GM18909 (cell line): ENCODE data around the gene AXIN1.
"Not testable (repeated sequence)": the region's sequence is repeated elsewhere in the genome, so short reads cannot be mapped to it uniquely, and the experiment has no call there.

ENCODE experiments used
- ATAC-seq: cut with Tn5 transposase; IDR thresholded peaks from one replicate; pipeline ENCODE4 v1.9.1; 2021; ENCODE audit warnings: mild to moderate bottlenecking; ENCODE audit not compliant: unreplicated experiment, poor library complexity

Gene AXIN1, protein sequence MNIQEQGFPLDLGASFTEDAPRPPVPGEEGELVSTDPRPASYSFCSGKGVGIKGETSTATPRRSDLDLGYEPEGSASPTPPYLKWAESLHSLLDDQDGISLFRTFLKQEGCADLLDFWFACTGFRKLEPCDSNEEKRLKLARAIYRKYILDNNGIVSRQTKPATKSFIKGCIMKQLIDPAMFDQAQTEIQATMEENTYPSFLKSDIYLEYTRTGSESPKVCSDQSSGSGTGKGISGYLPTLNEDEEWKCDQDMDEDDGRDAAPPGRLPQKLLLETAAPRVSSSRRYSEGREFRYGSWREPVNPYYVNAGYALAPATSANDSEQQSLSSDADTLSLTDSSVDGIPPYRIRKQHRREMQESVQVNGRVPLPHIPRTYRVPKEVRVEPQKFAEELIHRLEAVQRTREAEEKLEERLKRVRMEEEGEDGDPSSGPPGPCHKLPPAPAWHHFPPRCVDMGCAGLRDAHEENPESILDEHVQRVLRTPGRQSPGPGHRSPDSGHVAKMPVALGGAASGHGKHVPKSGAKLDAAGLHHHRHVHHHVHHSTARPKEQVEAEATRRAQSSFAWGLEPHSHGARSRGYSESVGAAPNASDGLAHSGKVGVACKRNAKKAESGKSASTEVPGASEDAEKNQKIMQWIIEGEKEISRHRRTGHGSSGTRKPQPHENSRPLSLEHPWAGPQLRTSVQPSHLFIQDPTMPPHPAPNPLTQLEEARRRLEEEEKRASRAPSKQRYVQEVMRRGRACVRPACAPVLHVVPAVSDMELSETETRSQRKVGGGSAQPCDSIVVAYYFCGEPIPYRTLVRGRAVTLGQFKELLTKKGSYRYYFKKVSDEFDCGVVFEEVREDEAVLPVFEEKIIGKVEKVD

GRCh38 chr16:352547-353403 lies at the start of gene AXIN1:
Gene AXIN1, minus strand, starts transcription at chr16:352723. Its CDS starts 5,698 bp downstream, at chr16:347025.
- ATAC-seq: peak; percentile 67

DNA sequence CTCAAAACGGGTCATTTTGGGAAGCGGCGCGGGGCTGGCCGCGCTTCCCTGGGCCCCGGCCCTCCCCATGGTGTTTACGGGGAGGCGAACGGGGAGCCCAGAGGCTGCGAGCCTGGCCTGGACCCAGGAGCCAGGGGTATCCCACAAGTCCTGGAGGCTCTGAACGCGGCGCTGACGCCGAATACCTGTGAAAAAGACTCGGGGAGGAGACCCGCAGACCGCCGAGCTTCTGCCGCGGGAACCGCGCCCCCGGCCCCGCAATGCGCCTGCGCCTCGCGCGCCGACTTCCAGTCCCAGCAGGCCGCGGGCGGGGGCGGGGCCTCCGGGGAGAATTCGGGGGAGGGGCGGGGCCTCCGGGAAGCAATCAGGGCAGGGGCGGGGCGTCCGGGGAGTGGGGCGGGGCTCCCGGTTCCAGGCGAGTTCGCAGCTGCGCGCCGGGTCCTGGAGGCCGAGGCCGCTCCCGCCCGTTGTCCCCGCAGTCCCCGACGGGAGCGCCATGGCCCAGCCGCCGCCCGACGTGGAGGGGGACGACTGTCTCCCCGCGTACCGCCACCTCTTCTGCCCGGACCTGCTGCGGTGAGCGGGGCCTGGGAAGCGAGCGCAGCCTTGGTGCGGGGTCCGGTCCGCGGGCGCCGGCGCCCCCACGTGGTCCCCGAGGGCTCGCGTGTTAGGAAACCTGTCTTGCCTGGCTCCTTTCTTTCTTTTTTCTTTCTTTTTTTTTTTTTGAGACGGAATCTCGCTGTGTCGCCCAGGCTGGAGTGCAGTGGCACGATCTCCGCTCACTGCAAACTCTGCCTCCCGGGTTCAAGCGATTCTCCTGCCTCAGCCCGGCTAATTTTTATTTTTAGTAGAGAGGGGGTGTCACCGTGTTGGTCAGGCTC lies 49.2 kb upstream of the AXIN1 start, which contains the start of gene DECR2:
TSS of gene DECR2 (plus strand) at position 418 of the 881 bp plus-strand sequence. CDS start at position 497, 79 bp downstream.
- peak; percentile 55 for ATAC-seq

- ATAC-seq: no peak
Measured at GRCh38 chr16:400061-400591, 47.6 kb upstream of the AXIN1 start.

DNA sequence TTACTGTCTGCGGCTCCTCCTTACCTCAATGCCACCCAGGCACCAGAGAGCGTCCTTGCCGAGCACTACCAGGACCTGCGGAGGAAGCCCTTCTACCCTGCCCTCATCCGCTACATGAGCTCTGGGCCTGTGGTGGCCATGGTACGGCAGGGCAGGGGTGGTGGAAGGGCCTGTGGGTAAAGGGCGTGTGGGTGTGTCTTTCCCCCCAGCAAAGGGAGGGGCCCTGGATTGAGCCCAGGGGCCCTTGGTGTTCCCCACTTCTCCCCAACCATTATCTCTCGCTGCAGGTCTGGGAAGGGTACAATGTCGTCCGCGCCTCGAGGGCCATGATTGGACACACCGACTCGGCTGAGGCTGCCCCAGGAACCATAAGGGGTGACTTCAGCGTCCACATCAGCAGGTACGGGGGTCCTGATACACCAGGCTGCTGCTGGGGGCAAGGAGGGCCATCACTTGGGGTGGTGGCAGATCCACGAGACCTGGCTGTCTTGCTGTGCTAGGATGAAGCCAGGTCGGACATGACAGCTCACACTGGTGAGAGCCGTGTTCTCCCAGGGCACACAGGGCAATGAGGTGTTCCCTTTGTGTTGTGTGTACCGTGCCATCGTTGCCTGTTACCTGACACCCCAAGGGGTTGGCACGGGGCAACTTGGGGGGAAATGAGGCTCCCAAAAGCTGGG lies 47.0 kb upstream of the AXIN1 start:
- no peak for ATAC-seq

- no peak for ATAC-seq
Measured at GRCh38 chr16:398561-399339, 46.2 kb upstream of the AXIN1 start.

- ATAC-seq: no peak
Measured at GRCh38 chr16:397736-398332, 45.3 kb upstream of the AXIN1 start.

GRCh38 chr16:397135-397661 lies 44.7 kb upstream of the AXIN1 start, which contains the start of gene NME4:
Gene NME4, plus strand, starts transcription at chr16:397199. Its CDS starts 24 bp downstream, at chr16:397223.
- ATAC-seq: no peak

DNA sequence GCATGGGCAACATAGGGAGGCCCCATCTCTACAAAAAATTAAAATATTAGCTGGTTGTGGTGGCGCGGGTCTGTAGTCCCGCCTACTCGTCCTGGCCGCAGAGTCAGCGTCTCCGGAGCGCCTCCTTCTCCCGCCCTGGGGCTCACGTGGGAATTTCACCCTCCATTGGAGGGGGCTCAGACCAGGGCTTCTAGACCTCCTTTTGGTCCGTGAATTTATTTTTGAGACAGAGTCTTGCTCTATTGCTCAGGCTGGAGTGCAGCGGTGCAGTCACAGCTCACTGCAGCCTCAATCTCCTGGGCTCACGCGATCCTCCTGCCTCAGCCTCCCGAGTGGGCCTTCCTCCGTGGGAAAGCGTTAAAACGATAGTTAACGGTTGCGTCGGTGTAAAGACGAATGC lies 44.1 kb upstream of the AXIN1 start:
- no peak for ATAC-seq

GRCh38 chr16:396199-396598 lies 43.7 kb upstream of the AXIN1 start:
- no peak for ATAC-seq

- ATAC-seq: no peak
Measured at GRCh38 chr16:392450-393030, 40.0 kb upstream of the AXIN1 start.

- ATAC-seq: no peak
Measured at GRCh38 chr16:391885-392335, 39.4 kb upstream of the AXIN1 start.

DNA sequence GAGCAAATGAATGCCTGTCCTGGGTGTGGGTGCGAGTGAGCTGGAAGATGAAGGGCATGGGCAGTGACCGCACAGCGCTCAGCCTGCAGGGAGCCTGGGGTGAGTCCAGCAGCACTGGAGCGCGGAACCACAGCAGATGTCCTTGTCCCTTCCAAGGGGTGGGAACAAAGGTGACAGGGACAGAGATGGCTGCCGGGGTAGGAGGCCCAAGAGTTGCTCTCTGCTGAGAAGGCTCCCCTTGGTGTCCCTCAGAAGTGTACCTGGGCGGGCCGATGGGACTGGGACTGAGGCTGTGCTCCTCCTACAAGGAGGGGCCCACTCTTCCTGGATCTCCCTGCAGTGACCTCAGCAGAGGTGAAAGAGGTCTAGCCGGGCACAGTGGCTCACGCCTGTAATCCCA lies 36.8 kb upstream of the AXIN1 start:
- no peak for ATAC-seq

DNA sequence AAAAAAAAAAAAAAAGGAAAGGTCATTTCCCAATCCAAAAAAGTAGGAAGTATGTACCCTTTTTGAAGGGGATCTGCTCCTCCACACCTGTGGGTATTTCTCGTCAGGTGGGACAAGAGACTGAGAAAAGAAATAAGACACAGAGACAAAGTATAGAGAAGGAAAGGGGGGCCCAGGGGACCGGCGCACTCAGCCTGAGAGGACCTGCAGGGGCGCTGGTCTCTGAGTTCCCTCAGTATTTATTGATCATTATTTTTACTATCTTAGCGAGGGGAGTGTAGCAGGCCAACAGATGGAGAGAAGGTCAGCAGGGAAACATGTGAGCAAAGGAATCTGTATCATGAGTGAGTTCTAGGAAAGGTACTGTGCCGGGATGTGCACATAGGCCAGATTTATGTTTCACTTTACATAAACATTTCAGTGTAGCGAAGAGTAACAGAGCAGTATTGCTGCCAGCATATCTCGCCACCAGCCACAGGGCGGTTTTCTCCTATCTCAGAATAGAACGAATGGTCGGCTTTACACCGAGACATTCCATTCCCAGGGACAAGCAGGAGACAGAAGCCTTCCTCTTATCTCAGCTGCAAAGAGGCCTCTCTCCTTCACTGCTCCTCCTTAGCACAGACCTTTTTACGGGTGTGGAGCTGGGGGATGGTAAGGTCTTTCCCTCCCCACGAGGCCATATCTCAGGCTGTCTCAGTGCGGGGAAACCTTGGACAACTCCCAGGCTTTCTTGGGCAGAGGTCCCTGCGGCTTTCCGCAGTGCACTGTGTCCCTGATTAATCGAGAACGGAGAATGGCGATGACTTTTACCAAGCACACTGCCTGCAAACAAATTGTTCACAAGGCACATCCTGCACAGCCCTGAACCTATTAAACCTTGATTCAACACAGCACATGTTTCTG lies 35.5 kb upstream of the AXIN1 start:
- ATAC-seq: not testable (repeated sequence)

- ATAC-seq: no peak
Measured at GRCh38 chr16:386641-387156, 34.2 kb upstream of the AXIN1 start.

DNA sequence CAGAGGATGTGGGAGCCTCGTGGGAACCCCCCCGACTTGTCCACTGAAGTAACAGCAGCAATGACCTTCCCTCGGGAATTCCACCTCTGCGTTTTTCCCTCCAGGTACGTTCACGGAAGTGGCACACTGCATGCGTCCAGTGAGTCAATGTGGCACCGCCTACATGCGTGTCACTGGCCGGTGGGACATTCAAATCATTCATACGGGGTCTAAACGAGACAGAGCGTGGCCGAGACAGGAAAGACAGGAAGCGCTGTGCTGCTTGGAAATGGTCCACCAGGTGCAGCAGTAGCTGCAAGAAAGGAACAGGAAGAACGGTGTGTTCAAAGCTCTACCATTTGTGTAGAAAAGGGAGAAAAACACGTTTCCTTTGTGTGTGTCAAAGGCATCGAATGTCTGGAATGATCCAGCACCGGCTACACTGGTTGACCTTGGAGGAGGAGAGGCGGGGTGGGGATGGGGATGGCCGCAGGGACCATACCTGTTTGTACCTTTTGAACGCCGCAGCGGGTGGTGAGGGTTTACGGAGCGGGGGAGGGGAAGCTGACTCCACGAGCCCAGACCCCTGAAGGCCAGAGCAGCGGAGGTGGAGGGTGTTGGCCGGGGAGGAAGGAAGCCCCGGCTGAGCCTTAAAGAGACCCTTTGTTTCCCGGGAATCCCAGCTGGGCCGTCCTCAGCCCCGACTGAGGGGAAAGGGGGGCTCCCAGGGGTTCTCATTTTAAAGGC lies 31.0 kb upstream of the AXIN1 start:
- ATAC-seq: no peak
